Stomach (tissue), 4 donors: ENCODE data around the gene STAB1.

Experiments used
- CTCF ChIP-seq, 7 experiments: fragments of 450-650 bp in 4 of 7; fragments of 200-600 bp in 3 of 7; sonication (generic) in 3 of 7; IDR thresholded peaks; one replicate each; pipeline ENCODE4 v1.5.1; 2016 to 2019; ENCODE audit warnings: antibody characterized with exemption in 7 of 7, control low read depth in 2 of 7, mild to moderate bottlenecking in 1 of 7
- POLR2A ChIP-seq, 4 donors: fragments of 450-650 bp; IDR thresholded peaks; one replicate each; pipeline ENCODE4 v1.6.1; 2016; ENCODE audit warnings: antibody characterized with exemption in 4 of 4, control low read depth in 2 of 4, mild to moderate bottlenecking in 1 of 4, moderate library complexity in 1 of 4
- POLR2AphosphoS5 ChIP-seq, 3 donors: sonication (generic); formaldehyde crosslinking; IDR thresholded peaks; one replicate each; pipeline ENCODE4 v1.6.1; 2016; ENCODE audit warnings: antibody characterized with exemption in 3 of 3

GRCh38 chr3:52523386-52524257, 28.5 kb downstream of the STAB1 start:
- no peak for TF ChIP-seq POLR2A (IDR thresholded peaks at IDR 0.05)
- TF ChIP-seq CTCF (IDR thresholded peaks at IDR 0.05): no peak
- no peak for TF ChIP-seq POLR2AphosphoS5 (IDR thresholded peaks at IDR 0.05)
